C4-2B (cell line): ENCODE measurements around the gene ATP2C1.

Source experiments
- ZFX ChIP-seq: fragments of 450-650 bp; IDR thresholded peaks from 2 replicates; pipeline ENCODE4 v1.6.1; 2017
- TF ChIP-seq, protein P1 (sequence below): fragments of 450-650 bp; conservative IDR thresholded peaks from 2 replicates; pipeline ENCODE4 v1.5.1; 2017; ENCODE audit warnings: mild to moderate bottlenecking

DNA sequence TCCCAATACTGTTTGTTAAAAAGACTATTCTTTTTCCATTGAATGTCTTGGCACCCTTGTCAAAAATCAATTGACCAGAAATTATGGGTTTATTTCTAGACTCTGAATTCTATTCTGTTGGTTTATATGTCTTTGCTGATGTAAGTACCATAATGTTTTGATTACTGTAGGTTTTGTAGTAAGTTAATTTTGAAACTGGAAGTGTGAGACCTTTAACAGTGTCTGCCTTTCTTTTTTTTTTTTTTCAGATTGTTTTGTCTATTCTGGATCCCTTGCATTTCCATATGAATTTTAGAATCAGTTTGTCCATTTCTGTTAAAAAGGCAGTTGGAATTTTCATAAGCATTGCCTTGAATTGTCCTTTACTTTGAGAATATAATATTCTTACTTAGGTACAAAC is 13.6 kb downstream of the ATP2C1 start:
- TF ChIP-seq, protein P1, sequence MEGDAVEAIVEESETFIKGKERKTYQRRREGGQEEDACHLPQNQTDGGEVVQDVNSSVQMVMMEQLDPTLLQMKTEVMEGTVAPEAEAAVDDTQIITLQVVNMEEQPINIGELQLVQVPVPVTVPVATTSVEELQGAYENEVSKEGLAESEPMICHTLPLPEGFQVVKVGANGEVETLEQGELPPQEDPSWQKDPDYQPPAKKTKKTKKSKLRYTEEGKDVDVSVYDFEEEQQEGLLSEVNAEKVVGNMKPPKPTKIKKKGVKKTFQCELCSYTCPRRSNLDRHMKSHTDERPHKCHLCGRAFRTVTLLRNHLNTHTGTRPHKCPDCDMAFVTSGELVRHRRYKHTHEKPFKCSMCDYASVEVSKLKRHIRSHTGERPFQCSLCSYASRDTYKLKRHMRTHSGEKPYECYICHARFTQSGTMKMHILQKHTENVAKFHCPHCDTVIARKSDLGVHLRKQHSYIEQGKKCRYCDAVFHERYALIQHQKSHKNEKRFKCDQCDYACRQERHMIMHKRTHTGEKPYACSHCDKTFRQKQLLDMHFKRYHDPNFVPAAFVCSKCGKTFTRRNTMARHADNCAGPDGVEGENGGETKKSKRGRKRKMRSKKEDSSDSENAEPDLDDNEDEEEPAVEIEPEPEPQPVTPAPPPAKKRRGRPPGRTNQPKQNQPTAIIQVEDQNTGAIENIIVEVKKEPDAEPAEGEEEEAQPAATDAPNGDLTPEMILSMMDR = no peak
- TF ChIP-seq ZFX = no peak
